IMR-90 (cell line): ENCODE data around the gene ZNF609. TPM values are rescaled to one million over a fixed set of nuclear protein-coding genes. Genes with fewer than 3 reads are reported as not detected.

Experiments
- ATAC-seq: fragments of 200-7000 bp; cut with Tn5 transposase; 2 replicates; pipeline ENCODE4 v1.9.1; 2020; ENCODE audit warnings: low read depth, mild to moderate bottlenecking, moderate library complexity
- BruUV-seq: library from RNA; stranded (reverse); fragments of 400-500 nt; replicated peaks from 2 replicates; lab custom pipeline; 2021; lab: Mats Ljungman, UMichigan
- CTCF ChIA-PET: fragments of 300-600 bp; formaldehyde crosslinking; extraction: SDS; loops from one replicate; lab custom pipeline; 2021; ENCODE audit warnings: antibody characterized with exemption; lab: Yijun Ruan, JAX
- POLR2A ChIA-PET: fragments of 300-600 bp; sonication (Branson Sonifier 250); formaldehyde crosslinking; loops from one replicate; lab custom pipeline; 2022; ENCODE audit warnings: antibody characterized with exemption; ENCODE audit not compliant: unreplicated experiment; lab: Charles Lee
- DNase-seq: peaks from one replicate; pipeline ENCODE4 v3.0.0; 2013
- H2AFZ ChIP-seq: replicated peaks from 2 replicates; pipeline ENCODE3; 2013; ENCODE audit warnings: low read length, mild to moderate bottlenecking; ENCODE audit not compliant: poor library complexity
- H2AK5ac ChIP-seq: 2 replicates; pipeline ENCODE4 v1.6.1; 2013; ENCODE audit warnings: low read depth, low read length, inconsistent platforms
- H2AK9ac ChIP-seq: replicated peaks from 2 replicates; pipeline ENCODE3; 2013; ENCODE audit warnings: mild to moderate bottlenecking, low read depth, low read length, moderate library complexity; ENCODE audit not compliant: poor library complexity
- H2BK120ac ChIP-seq: 2 replicates; pipeline ENCODE4 v1.6.1; 2013; ENCODE audit warnings: low read depth, low read length, inconsistent platforms
- H2BK15ac ChIP-seq: 3 replicates; pipeline ENCODE4 v1.6.1; 2013; ENCODE audit warnings: low read depth, low read length, inconsistent platforms
- H2BK20ac ChIP-seq: 2 replicates; pipeline ENCODE4 v1.6.1; 2013; ENCODE audit warnings: low read depth, mild to moderate bottlenecking, inconsistent platforms, low read length, moderate library complexity
- H2BK5ac ChIP-seq: 2 replicates; pipeline ENCODE4 v1.6.1; 2013; ENCODE audit warnings: mild to moderate bottlenecking, low read depth, low read length, inconsistent platforms; ENCODE audit not compliant: poor library complexity, severe bottlenecking
- H3K14ac ChIP-seq: replicated peaks from 2 replicates; pipeline ENCODE4 v1.6.1; 2013; ENCODE audit warnings: low read depth, low read length, inconsistent platforms
- H3K18ac ChIP-seq: 2 replicates; pipeline ENCODE4 v1.6.1; 2013; ENCODE audit warnings: low read depth, low read length, control low read depth
- H3K23ac ChIP-seq: 2 replicates; pipeline ENCODE4 v1.6.1; 2013; ENCODE audit warnings: low read depth, low read length, inconsistent platforms
- H3K27ac ChIP-seq: 2 replicates; pipeline ENCODE4 v1.5.1; 2013; ENCODE audit warnings: mild to moderate bottlenecking, control low read depth, low read length; ENCODE audit not compliant: insufficient read depth
- H3K27me3 ChIP-seq: 2 replicates; pipeline ENCODE4 v1.6.1; 2013; ENCODE audit warnings: low read length; ENCODE audit not compliant: control insufficient read depth, insufficient read depth
- H3K36me3 ChIP-seq: 2 replicates; pipeline ENCODE4 v1.6.1; 2013; ENCODE audit warnings: low read length, mixed read lengths; ENCODE audit not compliant: control insufficient read depth, insufficient read depth
- H3K4ac ChIP-seq: 2 replicates; pipeline ENCODE4 v1.6.1; 2013; ENCODE audit warnings: low read depth, low read length, inconsistent platforms
- H3K4me1 ChIP-seq: 2 replicates; pipeline ENCODE4 v1.6.1; 2013; ENCODE audit warnings: low read length, mixed read lengths; ENCODE audit not compliant: control insufficient read depth, insufficient read depth
- H3K4me2 ChIP-seq: 2 replicates; pipeline ENCODE4 v1.6.1; 2013; ENCODE audit warnings: low read depth, mild to moderate bottlenecking, control low read depth, low read length, moderate library complexity
- H3K4me3 ChIP-seq: 2 replicates; pipeline ENCODE4 v1.5.1; 2013; ENCODE audit warnings: low read depth, mild to moderate bottlenecking, control low read depth, low read length, moderate library complexity; ENCODE audit not compliant: insufficient read depth
- H3K56ac ChIP-seq: 2 replicates; pipeline ENCODE4 v1.6.1; 2013; ENCODE audit warnings: low read length, inconsistent platforms; ENCODE audit not compliant: insufficient read depth; ENCODE audit errors: extremely low read depth
- H3K79me1 ChIP-seq, 2 experiments: 2 replicates each; pipeline ENCODE4 v1.6.1; 2013; ENCODE audit warnings: low read length in 2 of 2, inconsistent platforms in 1 of 2, low read depth in 1 of 2
- H3K9ac ChIP-seq: 2 replicates; pipeline ENCODE4 v1.6.1; 2013; ENCODE audit warnings: low read depth, low read length, control low read depth
- H3K9me1 ChIP-seq: 2 replicates; pipeline ENCODE4 v1.6.1; 2013; ENCODE audit warnings: low read length, inconsistent platforms; ENCODE audit not compliant: insufficient read depth
- H3K9me3 ChIP-seq: 2 replicates; pipeline ENCODE4 v1.6.1; 2013; ENCODE audit warnings: low read length; ENCODE audit not compliant: control insufficient read depth, insufficient read depth
- H4K20me1 ChIP-seq: 2 replicates; pipeline ENCODE4 v1.6.1; 2013; ENCODE audit warnings: low read length, inconsistent platforms; ENCODE audit not compliant: insufficient read depth
- H4K5ac ChIP-seq: 2 replicates; pipeline ENCODE4 v1.6.1; 2013; ENCODE audit warnings: mild to moderate bottlenecking, low read depth, low read length, control low read depth
- H4K8ac ChIP-seq, 2 experiments: 2 replicates each; pipeline ENCODE4 v1.6.1; 2013; ENCODE audit warnings: low read depth in 2 of 2, low read length in 2 of 2, control low read depth in 1 of 2, inconsistent platforms in 1 of 2
- H4K91ac ChIP-seq: 2 replicates; pipeline ENCODE4 v1.6.1; 2013; ENCODE audit warnings: low read depth, low read length, inconsistent platforms; ENCODE audit not compliant: insufficient read depth
- CTCF ChIP-seq: conservative IDR thresholded peaks from 2 replicates; pipeline ENCODE4 v1.5.1; 2012; ENCODE audit warnings: mild to moderate bottlenecking, low read depth, low read length, improper control_type of control experiment
- ELK1 ChIP-seq: fragments of 150-350 bp; IDR thresholded peaks from 2 replicates; pipeline ENCODE4 v1.6.1; 2016; ENCODE audit warnings: low read depth, mild to moderate bottlenecking, low read length, moderate library complexity, borderline replicate concordance
- MAFK ChIP-seq: IDR thresholded peaks from 2 replicates; pipeline ENCODE4 v1.6.1; 2012; ENCODE audit warnings: low read depth, low read length, improper control_type of control experiment
- RCOR1 ChIP-seq: IDR thresholded peaks from 2 replicates; pipeline ENCODE4 v1.6.1; 2012; ENCODE audit warnings: mild to moderate bottlenecking, low read length, improper control_type of control experiment; ENCODE audit not compliant: insufficient replicate concordance
- WGBS, 2 experiments: methylation state at CpG; one replicate each; pipeline versions ENCODE4 v1.1.5 to v1.1.7; 2013; ENCODE audit warnings: missing lambda C conversion rate in 2 of 2; ENCODE audit not compliant: insufficient read length in 1 of 2; ENCODE audit errors: extremely low coverage in 2 of 2; 5-methylcytosine and 5-hydroxymethylcytosine counted together
- dilution Hi-C: fragments of 300-500 bp; cut with HindIII; formaldehyde crosslinking; loops from one replicate; pipeline ENCODE4 v1.14.3; 2018; ENCODE audit warnings: low sequenced_read_pairs; ENCODE audit not compliant: unreplicated experiment
- in situ Hi-C: fragments of 300-500 bp; cut with MboI; formaldehyde crosslinking; loops from 3 replicates; pipeline ENCODE4 v1.14.3; 2019; ENCODE audit warnings: low sequenced_read_pairs, inconsistent platforms, mixed read lengths
- intact Hi-C: fragments of 100-400 bp; cut with micrococcal nuclease; formaldehyde crosslinking; loops from 2 replicates; pipeline ENCODE4 v1.10.0; 2022
- polyA plus RNA-seq, 3 experiments: library from polyadenylated mRNA; depleted of rRNA; stranded (reverse); fragments of >200 nt; gene quantifications; 2 replicates each; pipeline ENCODE4 v1.2.3, GENCODE V29; 2012; ENCODE audit warnings: low replicate concordance in 1 of 3
- total RNA-seq: library from RNA; depleted of rRNA; stranded (reverse); fragments of >200 nt; gene quantifications from 2 replicates; pipeline ENCODE4 v1.2.3, GENCODE V29; 2012

ZNF609 gene
- total and polyA plus RNA-seq, 2 of the 4 experiments (the other 2 are of a cell fraction): 10.4 to 12.5 TPM

- Histone ChIP-seq H3K9me3 (no peaks in the 10 kb centered on the region), H3K9ac (peak overlapping the region; percentile 20; the same call in 1 of the 2 replicates), H3K4me1 (peaks cover 11% of the 10 kb centered on the region), H3K36me3 (no peaks in the 10 kb centered on the region), H3K79me1 (peaks cover 38 to 72% of the 10 kb centered on the region in 2 experiments), H3K23ac (peak overlapping the region; percentile 26; the same call in 1 of the 2 replicates), H3K4me3 (no peak overlapping the region), H3K14ac (0 out of 2 replicates have a peak overlapping the region, but pooled peaks have one; percentile 16), H3K27ac (peak overlapping the region; percentile 45; the same call in 1 of the 2 replicates), H3K9me1 (peaks cover 9% of the 10 kb centered on the region; the same call in 1 of the 2 replicates), H4K20me1 (peaks cover 35% of the 10 kb centered on the region), H2AK9ac (no peak overlapping the region), H2AK5ac (0 out of 2 replicates have a peak overlapping the region, but pooled peaks have one; percentile 22), H2BK120ac (no peak overlapping the region), H3K56ac (no peak overlapping the region), H3K4me2 (peak overlapping the region; percentile 76), H3K18ac (no peak overlapping the region), H3K4ac (no peak overlapping the region), H4K8ac (no peak overlapping the region), H4K91ac (no peak overlapping the region), H2BK15ac (no peak overlapping the region), H2BK5ac (no peak overlapping the region), H2BK20ac (no peak overlapping the region), H3K27me3 (no peaks in the 10 kb centered on the region), H2AFZ (no peak overlapping the region), H4K5ac (no peak overlapping the region)
- no TSS peak for BruUV-seq
- WGBS, 2 experiments: no CpG with 5 or more reads among the region's 4 CpGs
- DNase-seq: peak; percentile 45
- dilution Hi-C loops: no loop called here
- POLR2A ChIA-PET: no interaction called here
- TF ChIP-seq MAFK (no peak), ELK1 (no peak), CTCF (no peak), RCOR1 (no peak)
- ATAC-seq: peak; percentile 66
- intact Hi-C loops: no loop called here
- CTCF ChIA-PET: interaction anchor here (1.2 kb wide), 1 partner anchor 54 kb away, joined by 3 read pairs; no protein-coding TSS in a partner anchor
- in situ Hi-C loops: no loop called here
Measured at GRCh38 chr15:64596701-64597476, 136.5 kb downstream of the ZNF609 start.
